Endothelial cell of umbilical vein (primary cell): ENCODE measurements around the gene ASXL1. TPM values are rescaled to one million over a fixed set of nuclear protein-coding genes. Genes with fewer than 3 reads are reported as not detected.

Experiments used
- BruUV-seq: library from RNA; stranded (reverse); fragments of 400-500 nt; replicated peaks from 2 replicates; lab custom pipeline; 2021; lab: Mats Ljungman, UMichigan
- CTCF ChIA-PET: fragments of 300-600, 350-600 bp; sonication (Branson Sonifier 250); formaldehyde crosslinking; loops from one replicate; lab custom pipeline; 2021; ENCODE audit warnings: antibody characterized with exemption, inconsistent platforms; lab: Charles Lee
- POLR2A ChIA-PET: fragments of 300-600, 350-600 bp; sonication (Branson Sonifier 250); formaldehyde crosslinking; loops from one replicate; lab custom pipeline; 2021; ENCODE audit warnings: antibody characterized with exemption, inconsistent platforms; lab: Charles Lee
- DNase-seq: peaks from one replicate; pipeline ENCODE4 v3.0.0-alpha.2; 2011; ENCODE audit warnings: low read depth, low spot score
- FAIRE-seq: peaks from 2 replicates; lab custom pipeline; 2011; peaks lifted over from hg19 to GRCh38; lab: Jason Lieb, UNC
- H2AFZ ChIP-seq: 2 replicates; pipeline ENCODE4 v1.6.0; 2012; ENCODE audit warnings: low read depth, low read length, control low read depth, inconsistent platforms
- H3K27ac ChIP-seq: 2 replicates; pipeline ENCODE4 v1.5.1; 2011; ENCODE audit warnings: low read depth, mild to moderate bottlenecking, control low read depth, low read length, moderate library complexity; ENCODE audit not compliant: insufficient read depth
- H3K27me3 ChIP-seq, 2 experiments: 2 replicates each; pipeline versions ENCODE4 v1.6.0 to v1.6.1; 2011; ENCODE audit warnings: low read length in 2 of 2, mixed read lengths in 1 of 2; ENCODE audit not compliant: control insufficient read depth in 2 of 2, insufficient read depth in 2 of 2
- H3K36me3 ChIP-seq, 2 experiments: 2 replicates in 1 of 2; 3 replicates in 1 of 2; pipeline ENCODE4 v1.5.1; 2011; ENCODE audit warnings: low read length in 2 of 2, mild to moderate bottlenecking in 1 of 2, moderate library complexity in 1 of 2; ENCODE audit not compliant: control insufficient read depth in 2 of 2, insufficient read depth in 2 of 2; ENCODE audit errors: extremely low read depth in 1 of 2
- H3K4me1 ChIP-seq: 3 replicates; pipeline ENCODE4 v1.5.1; 2011; ENCODE audit warnings: mild to moderate bottlenecking, low read length; ENCODE audit not compliant: control insufficient read depth, insufficient read depth; ENCODE audit errors: extremely low read depth
- H3K4me2 ChIP-seq: 2 replicates; pipeline ENCODE4 v1.6.1; 2011; ENCODE audit warnings: low read length, control low read depth, mixed read lengths; ENCODE audit not compliant: insufficient read depth
- H3K4me3 ChIP-seq, 3 experiments: fragments of 200-600 bp in 1 of 3; sonication (generic), shearing (Covaris generic) in 1 of 3; replicated peaks in 1 of 3; 2 replicates each; pipeline ENCODE4 v1.5.1; 2011 to 2016; ENCODE audit warnings: control low read depth in 3 of 3, low read length in 3 of 3, mild to moderate bottlenecking in 2 of 3, inconsistent platforms in 1 of 3, low read depth in 1 of 3, moderate library complexity in 1 of 3; ENCODE audit not compliant: insufficient read depth in 1 of 3
- H3K79me2 ChIP-seq: 2 replicates; pipeline ENCODE4 v1.6.0; 2012; ENCODE audit warnings: low read length, inconsistent platforms; ENCODE audit not compliant: control insufficient read depth, insufficient read depth
- H3K9ac ChIP-seq: replicated peaks from 2 replicates; pipeline ENCODE3; 2011; ENCODE audit warnings: low read length, control low read depth; ENCODE audit not compliant: insufficient read depth; ENCODE audit errors: extremely low read depth
- H3K9me1 ChIP-seq: replicated peaks from 3 replicates; pipeline ENCODE4 v1.6.0; 2011; ENCODE audit warnings: mild to moderate bottlenecking, low read length; ENCODE audit not compliant: control insufficient read depth, insufficient read depth; ENCODE audit errors: extremely low read depth
- H3K9me3 ChIP-seq: replicated peaks from 2 replicates; pipeline ENCODE4 v1.5.1; 2012; ENCODE audit warnings: low read length, inconsistent platforms; ENCODE audit not compliant: control insufficient read depth, insufficient read depth
- H4K20me1 ChIP-seq: replicated peaks from 2 replicates; pipeline ENCODE3; 2011; ENCODE audit warnings: mild to moderate bottlenecking, low read length; ENCODE audit not compliant: control insufficient read depth, insufficient read depth; ENCODE audit errors: extremely low read depth
- CTCF ChIP-seq, 2 donors: IDR thresholded peaks; 1 replicate in 1 of 2; 2 replicates in 1 of 2; pipeline ENCODE4 v1.5.1; 2011; ENCODE audit warnings: low read length in 2 of 2, mild to moderate bottlenecking in 2 of 2, moderate library complexity in 2 of 2, control low read depth in 1 of 2, inconsistent platforms in 1 of 2, low read depth in 1 of 2; ENCODE audit not compliant: insufficient read depth in 1 of 2; ENCODE audit errors: extremely low read depth in 1 of 2
- FOS ChIP-seq: IDR thresholded peaks from 2 replicates; pipeline ENCODE4 v1.6.1; 2011; ENCODE audit warnings: mild to moderate bottlenecking, low read length, moderate library complexity, borderline replicate concordance; ENCODE audit not compliant: insufficient read depth
- GATA2 ChIP-seq: IDR thresholded peaks from 2 replicates; pipeline ENCODE4 v1.7.0; 2011; ENCODE audit warnings: low read depth, mild to moderate bottlenecking, moderate library complexity, mixed read lengths, low read length; ENCODE audit not compliant: insufficient read length, insufficient read depth
- JUN ChIP-seq: IDR thresholded peaks from 2 replicates; pipeline ENCODE4 v1.6.1; 2011; ENCODE audit warnings: borderline replicate concordance, low read depth; ENCODE audit not compliant: insufficient read length, insufficient read depth
- MYC ChIP-seq: IDR thresholded peaks from one replicate; pipeline ENCODE4 v1.6.1; 2011; ENCODE audit warnings: mild to moderate bottlenecking, low read depth, low read length
- POLR2AphosphoS5 ChIP-seq: IDR thresholded peaks from 2 replicates; pipeline ENCODE4 v1.6.1; 2012; ENCODE audit warnings: low read depth, mild to moderate bottlenecking, control low read depth, low read length, moderate library complexity; ENCODE audit not compliant: insufficient read depth
- dilution Hi-C: fragments of 300-500 bp; cut with MboI; formaldehyde crosslinking; loops from one replicate; pipeline ENCODE4 v1.15.0; 2019; ENCODE audit warnings: low sequenced_read_pairs; ENCODE audit not compliant: extremely low pct_ligation_motif_present
- intact Hi-C: fragments of 100-400 bp; cut with micrococcal nuclease; formaldehyde crosslinking; loops from one replicate; pipeline ENCODE4 v1.10.0; 2022
- polyA plus RNA-seq, 4 experiments: library from polyadenylated mRNA; depleted of rRNA in 3 of 4; stranded (reverse) in 3 of 4; unstranded in 1 of 4; fragments of >200 nt; gene quantifications; 2 replicates each; pipeline versions ENCODE4 v1.2.1 to v1.2.3, GENCODE V29; 2011 to 2012; ENCODE audit warnings: missing spikeins in 1 of 4
- total RNA-seq: library from RNA; stranded (reverse); gene quantifications from 2 replicates; pipeline ENCODE4 v1.2.3, GENCODE V29; 2021

ASXL1 gene
- total and polyA plus RNA-seq, 2 donors (not counting 3 experiments of a cell fraction or from before 2014, with no cell fraction given): 45.4 to 101 TPM

DNA sequence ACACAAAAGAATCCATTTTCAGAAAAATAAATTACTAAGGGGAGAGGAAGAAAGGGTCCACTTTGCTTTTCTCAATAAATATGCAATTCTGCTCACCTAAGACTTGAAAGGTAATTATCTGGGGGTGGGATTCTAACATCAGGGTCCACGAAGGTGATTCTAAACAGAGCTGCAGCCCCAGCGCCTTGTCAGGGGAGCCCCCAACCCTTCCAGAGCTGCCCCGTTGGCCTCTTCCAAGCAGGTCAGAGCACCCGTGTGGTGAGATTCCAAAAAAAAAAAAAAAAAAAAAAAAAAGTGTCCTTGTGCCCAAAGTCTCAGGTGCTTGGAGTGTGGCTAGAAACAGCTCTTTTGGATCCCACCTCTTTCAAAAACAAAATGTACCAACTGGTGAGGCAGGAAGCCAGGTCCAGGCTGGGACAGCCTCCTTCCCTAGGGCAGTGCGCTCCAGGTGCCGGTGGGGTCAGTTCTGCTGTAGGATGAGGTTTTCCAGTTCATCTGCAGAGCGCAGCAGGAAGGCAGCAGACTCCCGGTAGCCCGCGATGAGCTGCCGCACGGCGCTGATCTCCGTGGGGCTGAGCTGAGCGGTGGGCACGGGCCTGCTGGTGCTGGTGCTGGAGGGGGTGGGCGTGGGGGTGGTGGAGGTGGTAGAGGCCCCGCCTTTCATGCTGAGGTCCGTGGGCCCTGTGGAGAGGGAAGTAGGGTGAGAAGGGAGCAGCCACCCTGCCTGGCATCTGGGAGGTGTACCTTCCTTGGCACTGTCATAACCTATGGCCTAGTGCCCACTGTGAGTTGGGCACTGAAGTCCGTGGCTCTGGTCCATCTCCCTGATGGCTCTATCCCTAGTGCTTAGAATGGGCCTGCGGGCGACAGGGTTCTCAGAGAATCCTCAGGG lies 89.3 kb downstream of the ASXL1 start:
- ChIA-PET CTCF (interaction anchor here (1.3 kb wide), 1 partner anchor 19 kb away, joined by 5 read pairs; no protein-coding TSS in a partner anchor), POLR2A (no interaction called here)
- FAIRE-seq (no peak), DNase-seq (no peak)
- TF ChIP-seq CTCF (IDR thresholded peaks at IDR 0.05; ENCODE audit: extremely low read depth in 1 of 2, insufficient read depth in 1 of 2, low read depth in 1 of 2, low read length in 2 of 2) (no peak), POLR2AphosphoS5 (peak; percentile 8), JUN (no peak), GATA2 (no peak), MYC (no peak), FOS (no peak)
- H3K9ac ChIP-seq: no peak overlapping the region
- H3K4me1 ChIP-seq: peaks cover 14% of the 10 kb centered on the region
- peaks cover 28 to 67% of the 10 kb centered on the region in 2 experiments for H3K36me3 ChIP-seq
- no peaks in the 10 kb centered on the region for H3K9me1 ChIP-seq
- H3K27me3 ChIP-seq: no peaks in the 10 kb centered on the region
- H4K20me1 ChIP-seq: no peaks in the 10 kb centered on the region
- no peaks in the 10 kb centered on the region for H3K9me3 ChIP-seq
- H3K4me2 ChIP-seq: no peak overlapping the region
- intact Hi-C loops (loop anchor here (10.0 kb wide), 1 partner anchor 283 kb away; no protein-coding TSS in a partner anchor), dilution Hi-C loops (no loop called here)
- BruUV-seq: no TSS peak
- H3K79me2 ChIP-seq: peaks cover 15% of the 10 kb centered on the region
- H3K4me3 ChIP-seq: no peak overlapping the region
- H3K27ac ChIP-seq: no peak overlapping the region
- no peak overlapping the region for H2AFZ ChIP-seq
